ENCODE measurements around the gene XCR1.

Gene XCR1

DNA sequence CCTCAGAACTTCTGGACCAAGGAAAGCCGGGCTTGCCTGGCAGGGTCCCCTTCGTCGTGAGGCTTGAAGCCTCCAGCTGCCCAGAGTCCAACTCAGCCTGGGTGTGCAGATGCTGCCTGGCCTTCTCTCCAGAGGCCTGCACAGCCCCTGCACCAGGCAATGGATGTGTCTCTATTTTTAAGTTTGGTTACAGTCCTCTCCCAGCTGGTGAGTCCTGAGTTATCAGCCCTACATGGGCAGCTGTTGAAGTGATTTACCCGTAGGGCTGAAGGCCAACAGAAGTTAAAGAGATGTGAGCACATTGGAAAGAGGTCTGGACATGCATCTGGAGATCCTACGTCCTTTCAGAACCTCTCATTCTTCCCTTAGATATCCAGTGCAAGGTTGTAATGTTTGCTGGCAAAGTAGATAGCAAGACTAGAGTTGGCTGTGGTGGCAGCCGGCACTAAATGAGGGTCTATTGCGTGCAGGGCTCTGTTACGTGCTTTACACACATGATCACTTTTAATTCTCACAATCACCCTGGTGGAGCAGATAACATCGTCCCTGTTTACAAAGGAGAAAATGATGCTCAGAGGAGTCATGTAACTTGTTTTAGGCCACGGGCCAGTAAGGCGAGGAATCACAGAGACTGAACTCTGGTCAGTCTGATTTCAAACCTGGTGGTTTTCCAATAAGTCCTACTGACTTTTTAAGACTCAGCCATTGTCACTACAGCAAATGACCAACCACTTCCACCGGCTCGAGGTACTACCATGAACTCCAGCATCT, 41.6 kb downstream of the XCR1 start:
- in situ Hi-C loops (cut with HindIII; ENCODE audit: low sequenced_read_pairs): no loop called here

DNA sequence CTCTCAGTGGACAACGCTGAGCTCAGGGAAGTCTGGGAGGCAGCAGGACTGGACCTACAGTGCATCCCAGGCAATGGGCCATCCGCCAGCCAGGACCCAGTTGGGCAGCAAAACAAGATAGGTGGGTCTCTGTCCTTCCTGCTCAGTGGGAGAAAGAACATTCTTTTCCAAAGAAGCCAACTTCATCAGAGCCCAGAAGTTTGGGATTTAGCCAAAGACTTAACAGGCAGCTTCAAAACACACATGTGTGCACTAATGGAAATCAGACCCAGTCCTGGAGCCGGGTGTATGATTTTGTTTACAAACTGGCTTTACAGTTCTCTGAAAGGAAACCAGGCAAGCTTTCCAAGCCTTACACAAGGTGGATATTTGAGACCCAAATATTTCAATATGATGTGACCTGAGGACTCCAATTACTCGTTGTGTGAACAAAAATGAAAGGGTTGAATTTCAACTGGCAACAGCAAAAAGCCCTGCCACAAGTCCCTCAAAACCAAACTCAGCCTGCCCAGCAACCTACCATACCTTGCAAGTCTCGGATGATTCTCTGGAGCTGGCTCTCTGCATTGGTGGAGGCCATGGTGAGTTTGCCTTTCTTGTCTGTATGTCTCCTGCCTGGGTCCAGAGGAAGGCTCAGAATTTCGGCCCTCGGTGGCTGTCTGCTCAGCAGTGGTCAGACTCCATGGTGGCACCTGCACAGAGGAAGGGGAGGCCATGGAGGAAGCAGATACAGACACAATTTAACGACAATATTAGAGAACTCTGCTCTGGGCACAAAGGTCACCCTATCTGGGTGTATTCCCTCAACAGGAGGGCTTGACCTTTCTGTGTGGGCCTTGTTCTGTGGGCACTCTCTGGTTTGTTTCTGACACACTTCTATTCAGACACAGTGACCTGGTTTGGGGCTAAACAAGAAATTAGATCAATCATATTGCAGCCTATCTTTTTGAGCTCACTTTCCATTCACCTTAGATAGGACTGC, 42.7 kb downstream of the XCR1 start:
- in situ Hi-C loops (cut with HindIII; ENCODE audit: low sequenced_read_pairs): loop anchor here (5.0 kb wide), 1 partner anchor 33 kb away; no protein-coding TSS in a partner anchor

DNA sequence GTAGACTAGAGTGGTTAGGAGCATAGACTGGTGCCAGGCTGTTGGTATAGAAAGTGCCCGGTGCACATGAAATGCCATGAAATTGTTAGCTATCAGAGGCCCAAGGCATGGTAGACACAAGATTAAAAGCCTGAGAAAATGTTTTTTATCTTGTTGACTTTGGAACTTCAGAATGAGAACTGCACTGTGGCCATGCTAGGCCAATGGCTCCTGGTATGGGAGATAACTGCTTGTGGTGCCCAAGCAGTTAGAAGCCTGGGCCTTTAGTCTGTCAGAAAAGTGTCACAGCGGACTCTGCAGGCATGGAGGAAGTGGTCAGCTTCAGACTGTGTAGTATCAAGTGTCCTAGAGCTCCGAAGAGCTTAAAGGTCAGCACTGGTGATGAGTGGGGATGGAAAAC, 43.5 kb downstream of the XCR1 start:
- in situ Hi-C loops (cut with HindIII; ENCODE audit: low sequenced_read_pairs): loop anchor here (5.0 kb wide), 1 partner anchor 34 kb away; no protein-coding TSS in a partner anchor

DNA sequence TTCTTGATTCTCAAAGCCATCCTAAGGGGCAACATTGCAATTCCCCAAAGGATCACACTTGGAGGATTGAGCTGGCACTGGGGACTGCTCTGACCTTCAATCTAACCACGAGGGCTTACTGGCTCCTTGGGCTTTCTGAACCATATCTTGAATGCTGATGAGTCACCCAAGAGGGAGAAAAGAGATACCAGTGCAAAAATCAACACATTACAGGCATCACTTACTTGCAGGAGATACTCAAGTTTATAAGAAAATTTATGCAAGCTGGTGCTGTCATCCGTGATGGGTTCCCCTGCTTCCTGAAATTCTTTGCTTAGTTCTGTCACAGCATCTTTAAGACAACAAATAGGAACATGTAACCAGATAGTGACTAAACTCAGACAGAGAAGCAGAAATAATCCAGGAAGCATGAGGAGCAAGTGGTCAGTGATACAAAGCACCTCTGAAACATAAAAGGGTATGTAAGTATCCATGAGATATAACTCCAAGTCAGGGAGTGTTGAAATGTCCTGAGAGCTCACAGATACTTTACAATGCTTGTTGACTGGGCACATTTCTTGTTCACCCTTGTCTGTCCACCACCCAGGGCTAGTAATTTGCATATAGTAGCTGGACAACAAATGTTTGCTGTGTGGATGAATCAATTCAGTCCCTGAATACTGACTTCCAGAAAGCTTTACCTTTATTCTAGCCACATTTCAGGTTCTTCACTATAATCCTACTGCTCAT, 45.8 kb downstream of the XCR1 start:
- in situ Hi-C loops (cut with HindIII; ENCODE audit: low sequenced_read_pairs): loop anchor here (5.0 kb wide), 1 partner anchor 36 kb away; no protein-coding TSS in a partner anchor

DNA sequence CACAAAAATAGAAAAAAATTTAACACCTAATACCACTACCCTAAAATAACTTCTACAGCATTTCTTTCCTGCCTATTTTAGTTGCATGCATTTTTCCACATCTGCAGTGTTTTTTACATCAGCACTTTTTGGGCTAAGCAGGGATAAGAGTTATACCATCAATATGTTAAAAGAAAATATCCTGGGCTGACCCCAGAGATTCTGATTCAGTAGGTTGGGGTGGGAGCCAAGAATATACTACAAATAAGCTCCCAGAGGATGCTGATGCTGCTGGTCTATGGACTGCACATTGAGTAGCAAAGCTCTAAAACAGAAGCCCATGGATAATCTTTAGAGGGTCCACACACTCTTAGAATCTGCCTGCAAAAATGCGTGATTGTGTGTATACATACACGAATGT, 46.5 kb downstream of the XCR1 start:
- in situ Hi-C loops (cut with HindIII; ENCODE audit: low sequenced_read_pairs): loop anchor here (5.0 kb wide), 1 partner anchor 36 kb away; no protein-coding TSS in a partner anchor

DNA sequence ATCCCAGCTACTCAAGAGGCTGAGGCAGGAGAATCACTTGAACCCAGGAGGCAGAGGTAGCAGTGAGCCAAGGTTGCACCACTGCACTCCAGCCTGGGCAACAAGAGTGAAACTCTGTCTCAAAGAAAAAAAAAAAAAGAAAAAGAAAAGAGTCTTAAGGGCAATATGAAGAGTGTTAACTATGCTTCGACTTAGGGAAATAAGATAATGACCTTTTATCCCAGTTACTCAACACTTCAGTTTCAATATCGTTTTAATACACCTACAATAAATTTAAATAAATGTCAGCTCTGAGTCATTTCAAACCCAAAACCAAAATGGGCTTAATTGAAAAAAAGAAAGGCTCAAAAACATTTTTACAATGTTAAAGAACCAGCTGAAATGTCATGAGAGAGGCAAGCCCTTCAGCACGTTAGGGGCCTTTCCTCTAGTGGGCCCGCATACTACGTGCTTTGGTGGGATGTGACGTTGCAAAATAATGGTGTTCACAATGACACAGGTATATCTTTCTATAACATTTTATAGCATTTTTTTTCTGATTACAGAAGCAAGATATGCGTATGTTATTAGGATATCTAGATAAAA, 47.0 kb downstream of the XCR1 start:
- in situ Hi-C loops (cut with HindIII; ENCODE audit: low sequenced_read_pairs): loop anchor here (5.0 kb wide), 1 partner anchor 37 kb away; no protein-coding TSS in a partner anchor

DNA sequence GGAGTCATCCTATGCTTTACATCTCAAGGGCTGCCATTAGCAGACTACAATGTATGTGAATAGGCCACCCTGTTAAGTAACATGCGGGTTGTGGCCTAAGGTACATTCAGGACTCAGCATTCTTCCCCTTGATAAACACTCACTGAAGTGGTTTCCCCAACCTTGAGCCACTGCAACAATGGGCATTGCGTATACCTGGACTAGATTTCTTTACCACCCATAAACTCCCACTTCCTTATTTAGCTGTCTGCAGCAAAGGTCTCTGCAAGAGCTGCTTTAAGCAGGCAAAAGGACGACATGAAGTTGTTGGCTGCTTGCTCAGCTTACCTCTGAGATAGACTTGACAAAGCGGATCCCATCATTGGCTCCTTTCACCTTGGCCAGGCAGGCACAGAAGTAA, 47.9 kb downstream of the XCR1 start:
- in situ Hi-C loops (cut with HindIII; ENCODE audit: low sequenced_read_pairs): no loop called here

DNA sequence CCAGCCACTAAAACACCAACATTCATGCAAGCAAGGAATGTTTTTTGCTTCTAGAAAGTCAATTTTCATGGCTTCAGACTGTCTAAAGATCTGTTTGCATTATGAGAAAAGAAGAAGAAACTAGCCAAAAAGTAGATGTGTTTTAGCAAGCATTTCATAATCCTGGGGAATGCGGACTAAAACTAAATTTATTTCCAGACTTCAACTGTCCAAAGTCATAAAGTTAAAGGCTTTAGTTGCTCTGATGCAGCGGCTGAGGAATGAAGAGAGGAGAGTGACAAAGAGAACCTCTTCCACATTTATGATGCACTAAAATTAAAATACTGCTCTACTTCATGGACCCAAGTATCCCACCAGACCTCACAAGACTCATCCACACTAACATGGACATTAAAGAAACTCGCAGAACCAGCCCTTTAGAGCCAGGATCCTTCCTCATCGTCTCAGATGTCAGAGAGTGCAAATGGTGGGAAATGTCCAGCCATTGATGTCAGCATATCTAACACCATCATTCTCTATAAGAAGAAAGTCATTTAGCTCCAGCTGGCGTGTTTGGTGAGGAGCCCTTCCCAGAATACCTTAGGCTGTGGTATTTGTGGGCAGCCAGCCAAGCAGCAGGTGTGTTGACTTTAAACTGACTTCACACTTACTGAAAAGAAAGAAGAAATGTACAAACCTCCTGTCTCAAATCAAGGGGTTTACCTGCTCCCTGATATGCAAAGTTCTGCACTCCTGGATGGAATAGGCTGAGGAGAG, 49.1 kb downstream of the XCR1 start:
- in situ Hi-C loops (cut with HindIII; ENCODE audit: low sequenced_read_pairs): no loop called here

DNA sequence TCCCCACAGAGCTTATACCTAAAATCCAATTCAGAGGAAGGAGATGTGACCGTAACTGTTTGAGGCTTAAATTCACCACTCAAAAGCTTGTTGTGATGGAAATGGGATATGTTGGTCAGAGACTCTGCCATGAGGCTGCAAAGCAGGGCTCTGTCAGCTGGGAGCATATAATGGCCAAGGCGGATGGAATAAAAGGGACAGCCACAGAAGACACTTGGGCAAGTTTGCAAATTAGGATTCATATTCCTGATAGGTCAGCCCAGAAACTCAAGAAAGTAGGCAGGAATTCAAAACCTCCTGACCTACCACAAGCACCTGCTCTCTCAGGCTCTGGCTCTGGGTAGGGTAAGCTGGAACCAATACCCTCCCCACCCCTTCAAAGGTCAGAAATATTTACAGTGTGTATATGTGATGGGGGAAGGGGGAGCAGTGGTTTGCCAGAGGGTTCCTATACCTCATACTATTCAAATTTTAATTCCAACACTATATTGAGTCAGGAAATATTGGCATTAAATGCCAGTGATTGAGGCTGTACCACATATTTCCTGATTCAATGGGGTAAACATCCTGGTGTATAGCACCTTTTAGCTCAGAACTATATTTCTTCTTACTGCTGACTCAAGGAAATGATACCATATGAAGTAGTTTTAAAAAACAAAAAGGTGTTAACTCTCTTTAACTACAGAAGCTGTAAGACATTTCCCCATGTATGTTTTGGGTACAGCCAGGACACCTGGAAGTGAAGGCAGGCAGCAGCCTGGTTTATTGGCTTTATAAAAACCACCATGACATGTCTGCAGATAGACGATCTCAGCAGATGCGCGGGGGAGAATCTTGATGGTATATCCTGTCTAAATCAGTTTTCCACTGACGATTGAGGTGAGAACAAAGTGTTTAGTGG, 50.8 kb downstream of the XCR1 start:
- in situ Hi-C loops (cut with HindIII; ENCODE audit: low sequenced_read_pairs): no loop called here

DNA sequence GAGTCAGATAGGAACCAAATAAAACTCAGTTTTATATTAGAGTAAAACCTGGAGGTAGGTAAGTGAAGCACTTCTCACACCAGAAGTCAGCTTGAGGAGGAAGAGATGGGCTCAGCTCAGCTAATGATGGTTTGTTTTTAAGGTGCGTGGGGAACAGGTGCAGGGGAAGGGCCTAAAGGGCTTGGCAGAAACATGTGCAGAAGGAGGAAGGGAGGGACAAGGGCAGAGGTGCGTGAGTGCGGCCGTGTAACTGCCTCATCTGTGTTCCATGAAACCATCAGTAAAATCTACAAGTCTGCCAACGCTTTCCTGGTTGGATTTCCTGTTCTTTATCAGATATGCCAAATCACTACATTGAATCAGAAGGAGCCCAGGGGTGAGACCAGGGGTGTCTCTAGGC, 51.6 kb downstream of the XCR1 start:
- in situ Hi-C loops (cut with HindIII; ENCODE audit: low sequenced_read_pairs): no loop called here

DNA sequence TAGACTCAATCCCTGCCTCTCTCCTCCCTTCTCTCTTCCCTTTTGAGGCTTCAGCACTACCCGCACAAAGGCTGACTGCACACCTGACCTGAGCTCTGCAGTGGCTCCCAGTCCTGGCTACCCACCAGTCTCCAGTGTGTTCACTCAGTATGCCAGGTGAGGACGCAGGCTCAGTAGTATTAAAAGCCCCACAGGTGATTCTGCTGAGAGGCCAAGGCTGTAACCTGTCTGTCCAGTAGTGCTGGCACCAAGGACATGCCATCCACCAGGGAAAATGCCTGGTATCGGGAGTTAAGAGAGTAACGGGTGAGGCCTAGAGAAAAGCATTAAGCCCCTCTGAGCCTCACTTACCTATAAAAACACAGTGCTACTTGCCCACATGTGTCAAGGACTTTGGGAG, 52.6 kb downstream of the XCR1 start:
- in situ Hi-C loops (cut with HindIII; ENCODE audit: low sequenced_read_pairs): no loop called here

DNA sequence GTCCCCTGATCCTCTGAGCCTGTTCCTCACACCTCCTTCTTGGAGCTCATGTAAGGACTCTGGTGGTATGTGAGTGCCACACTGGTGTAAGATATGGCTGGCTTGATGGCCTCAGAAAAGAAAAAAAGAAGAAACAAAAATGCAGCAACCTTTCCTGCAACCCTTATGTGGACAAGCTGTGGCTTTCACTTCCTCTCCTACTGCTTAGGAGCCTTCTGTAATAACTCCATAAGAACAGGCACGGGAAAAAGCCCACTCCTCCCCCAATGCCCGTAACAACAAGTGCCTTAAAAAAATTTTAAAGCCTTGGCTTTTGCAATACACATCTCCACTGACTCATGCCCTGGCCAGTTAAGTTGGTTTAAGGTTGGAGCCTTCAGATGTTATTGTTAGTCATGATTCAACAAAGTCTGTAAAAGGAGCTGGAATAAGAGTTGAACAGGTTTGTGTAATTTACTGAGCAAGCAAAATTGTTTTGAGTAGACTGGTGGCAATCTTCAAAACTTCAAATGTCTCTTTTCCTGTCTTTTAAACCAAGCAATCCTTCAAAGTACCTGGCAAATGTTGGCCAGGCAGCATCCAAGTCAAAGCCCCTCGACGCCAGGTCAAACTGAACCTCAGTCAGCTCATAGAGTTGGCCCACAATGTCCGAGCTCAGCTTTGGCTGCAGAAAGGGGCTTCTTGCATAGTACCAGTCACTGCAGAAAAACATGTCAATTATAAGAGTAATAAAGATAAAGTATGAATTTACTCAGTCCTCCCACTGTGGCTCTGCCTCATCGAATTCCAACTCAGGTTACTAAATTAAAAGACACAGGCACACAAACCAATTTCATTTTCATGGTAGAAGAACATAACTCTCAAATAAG, 54.5 kb downstream of the XCR1 start:
- in situ Hi-C loops (cut with HindIII; ENCODE audit: low sequenced_read_pairs): no loop called here

DNA sequence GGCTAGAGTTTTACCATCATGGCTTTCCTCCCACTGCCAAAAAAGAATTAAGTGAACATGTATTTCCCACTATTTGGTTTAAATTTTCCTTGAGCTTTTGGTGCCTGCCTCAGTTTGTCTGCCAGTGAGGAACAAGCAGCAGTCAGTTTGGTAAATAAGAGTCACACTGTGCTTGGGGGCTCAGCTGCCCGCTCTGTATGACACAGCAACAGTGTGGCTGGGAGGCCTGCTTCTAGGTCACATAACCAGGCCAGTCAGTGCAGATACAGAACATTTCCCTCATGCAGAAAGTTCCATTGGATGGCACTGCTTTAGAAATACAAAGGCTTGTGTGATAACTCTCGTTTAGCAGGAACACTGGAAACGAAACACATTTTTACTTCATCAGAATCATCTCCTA, 57.3 kb downstream of the XCR1 start:
- in situ Hi-C loops (cut with HindIII; ENCODE audit: low sequenced_read_pairs): no loop called here

DNA sequence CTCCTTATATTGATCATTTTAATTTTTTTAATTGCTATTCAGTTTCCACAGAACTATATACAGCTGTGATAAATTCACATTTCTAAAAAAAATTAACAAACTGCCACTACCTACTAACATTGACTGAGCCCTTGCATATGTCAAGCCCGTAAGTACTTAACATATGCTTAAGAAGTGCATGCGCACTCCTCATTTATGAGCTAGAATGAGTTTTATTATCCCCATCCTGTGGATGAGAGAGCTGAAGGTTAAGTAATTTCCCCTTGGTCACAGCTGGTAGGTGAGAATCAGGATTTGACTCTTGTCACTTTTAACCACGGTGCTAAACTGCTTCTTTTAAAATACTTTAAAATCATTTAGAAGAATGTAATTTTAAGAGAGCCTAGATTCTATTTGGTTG, 58.2 kb downstream of the XCR1 start:
- in situ Hi-C loops (cut with HindIII; ENCODE audit: low sequenced_read_pairs): no loop called here

DNA sequence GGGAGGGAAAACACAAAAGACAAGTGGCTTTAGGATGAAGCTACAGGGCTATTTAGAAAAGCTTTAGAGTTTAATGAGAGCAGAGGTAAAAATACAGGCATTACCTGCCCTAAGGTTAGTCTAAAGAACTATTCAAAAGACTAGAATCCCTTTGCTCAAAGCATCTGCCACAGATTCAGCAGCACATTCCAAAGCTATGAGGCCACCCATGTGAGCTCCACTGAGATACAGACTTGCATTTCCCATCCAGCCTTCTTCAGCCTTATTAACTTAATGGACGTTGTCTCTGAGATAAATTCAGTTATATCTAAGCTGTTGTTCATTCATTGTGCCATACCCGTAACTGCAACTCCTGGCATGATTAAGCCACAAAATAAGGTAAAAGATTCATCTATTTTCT, 58.6 kb downstream of the XCR1 start:
- in situ Hi-C loops (cut with HindIII; ENCODE audit: low sequenced_read_pairs): no loop called here

DNA sequence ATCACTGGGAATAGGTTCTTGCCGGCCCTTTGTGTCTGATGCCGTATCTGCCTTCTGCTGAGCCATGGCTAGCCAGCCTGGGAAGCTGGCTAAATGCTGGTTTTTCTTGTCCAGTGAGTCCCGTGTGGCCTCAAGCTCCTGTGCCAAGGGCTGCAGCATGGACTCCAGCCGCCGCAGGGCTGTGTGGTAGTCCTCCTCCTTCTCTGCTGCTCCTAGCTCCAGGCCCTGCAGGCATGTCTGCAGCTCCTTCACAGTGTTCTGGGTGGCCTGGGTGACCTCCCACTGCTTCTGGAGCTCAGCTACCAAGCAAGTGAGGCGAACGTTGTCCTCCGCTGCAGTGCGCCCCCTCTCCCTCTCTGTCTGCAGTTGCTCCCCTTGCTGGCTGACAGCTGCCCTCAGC, 59.1 kb downstream of the XCR1 start:
- in situ Hi-C loops (cut with HindIII; ENCODE audit: low sequenced_read_pairs): no loop called here

DNA sequence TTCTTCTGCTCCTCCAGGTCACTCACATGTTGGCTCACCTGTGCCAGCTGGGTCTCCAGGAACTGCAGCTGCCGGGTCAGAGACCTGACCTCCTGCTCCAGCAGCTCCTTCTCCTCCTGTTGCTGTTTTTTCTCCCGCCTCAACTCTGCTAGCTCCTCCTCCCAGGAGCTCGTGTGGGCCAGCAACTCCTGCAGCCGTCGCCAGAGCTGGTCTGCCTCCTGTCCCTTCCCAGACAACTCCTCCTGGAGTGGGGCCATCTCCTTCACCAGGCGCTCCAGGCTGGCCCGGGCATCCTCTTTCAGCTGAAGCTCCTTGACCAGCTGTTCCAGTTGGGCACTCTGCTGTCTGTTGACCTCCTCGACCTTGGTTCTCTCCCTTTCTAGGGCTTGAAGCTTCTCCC, 59.6 kb downstream of the XCR1 start:
- in situ Hi-C loops (cut with HindIII; ENCODE audit: low sequenced_read_pairs): no loop called here

All from DLD1 (cell line).